Activated naive CD4-positive, alpha-beta T cell treated with Interleukin-2 at 50 U/mL for 16 hours (primary cell): ENCODE measurements around the gene ZNF195.
"Not testable (repeated sequence)": the region's sequence is repeated elsewhere in the genome, so short reads cannot be mapped to it uniquely, and the experiment has no call there.

Source experiments
- DNase-seq: peaks from one replicate; pipeline ENCODE4 v3.0.0-alpha.2; 2020

Gene ZNF195

DNA sequence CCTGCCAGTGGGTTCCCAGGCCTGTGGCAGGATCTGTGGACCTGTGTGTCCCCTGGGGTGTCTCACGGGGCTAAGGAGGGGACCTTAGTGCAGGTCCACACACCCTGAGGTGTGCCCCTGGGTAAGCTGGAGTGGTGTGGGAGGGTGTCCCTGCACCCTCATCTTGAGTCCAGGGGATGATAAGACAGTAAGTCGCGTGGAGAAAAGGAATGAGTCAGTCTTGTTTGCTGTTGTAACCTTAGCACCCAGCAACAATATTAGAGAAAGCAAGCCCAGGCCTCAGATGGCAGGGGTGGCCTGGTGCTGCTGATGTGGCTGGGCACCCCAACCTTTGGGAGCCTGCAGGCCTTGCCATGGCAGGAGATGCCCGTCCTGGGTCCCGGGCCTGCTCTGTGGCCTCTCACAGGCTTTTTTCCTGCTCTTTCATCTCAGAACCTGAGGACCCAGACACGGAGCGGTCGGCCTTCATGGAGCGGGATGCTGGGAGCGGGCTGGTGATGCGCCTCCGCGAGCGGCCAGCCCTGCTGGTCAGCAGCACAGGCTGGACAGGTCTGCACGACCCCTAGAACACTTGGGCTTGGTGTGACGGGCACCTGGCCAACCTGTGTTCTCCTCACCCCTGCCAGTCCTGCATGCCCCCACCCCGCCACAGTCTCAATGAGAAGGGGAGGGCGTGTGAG, 23.4 kb upstream of the ZNF195 start:
- DNase-seq: not testable (repeated sequence)

DNA sequence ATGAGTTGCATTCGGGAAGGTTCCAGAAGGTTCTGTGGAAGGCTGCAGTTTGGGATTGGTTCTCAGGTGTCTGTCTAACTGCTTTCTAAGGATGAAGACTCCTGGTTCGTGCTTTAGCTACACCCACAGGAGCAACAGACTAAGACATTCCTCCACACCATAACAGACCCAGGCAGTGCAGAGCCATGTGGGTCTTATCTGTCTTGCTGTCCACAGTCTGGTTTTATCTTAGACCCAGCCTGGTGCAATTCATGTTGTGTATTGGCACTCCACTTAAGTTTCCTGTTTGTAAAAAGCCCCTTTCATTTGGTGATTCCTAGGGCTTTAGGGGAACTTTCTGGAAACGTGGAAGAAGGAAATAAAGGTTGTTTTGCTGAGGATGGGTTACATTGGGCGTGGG, 22.1 kb upstream of the ZNF195 start:
- not testable (repeated sequence) for DNase-seq

DNA sequence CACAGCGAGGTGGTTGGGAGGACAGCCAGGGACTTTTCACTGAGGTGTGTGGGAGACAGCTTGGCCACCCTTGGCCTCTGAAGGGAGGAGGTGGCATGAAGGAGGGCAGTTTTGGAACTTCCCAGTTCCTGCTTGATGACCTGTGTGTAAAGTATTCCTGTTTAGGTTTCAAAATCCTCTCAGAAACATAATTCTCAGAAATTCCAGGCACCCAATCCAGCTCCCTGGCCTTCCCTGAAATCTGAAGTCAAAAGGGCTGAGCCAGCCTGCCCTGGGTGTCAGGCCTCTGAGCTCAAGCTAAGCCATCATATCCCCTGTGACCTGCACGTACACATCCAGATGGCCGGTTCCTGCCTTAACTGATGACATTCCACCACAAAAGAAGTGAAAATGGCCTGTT, 19.6 kb upstream of the ZNF195 start:
- not testable (repeated sequence) for DNase-seq

DNA sequence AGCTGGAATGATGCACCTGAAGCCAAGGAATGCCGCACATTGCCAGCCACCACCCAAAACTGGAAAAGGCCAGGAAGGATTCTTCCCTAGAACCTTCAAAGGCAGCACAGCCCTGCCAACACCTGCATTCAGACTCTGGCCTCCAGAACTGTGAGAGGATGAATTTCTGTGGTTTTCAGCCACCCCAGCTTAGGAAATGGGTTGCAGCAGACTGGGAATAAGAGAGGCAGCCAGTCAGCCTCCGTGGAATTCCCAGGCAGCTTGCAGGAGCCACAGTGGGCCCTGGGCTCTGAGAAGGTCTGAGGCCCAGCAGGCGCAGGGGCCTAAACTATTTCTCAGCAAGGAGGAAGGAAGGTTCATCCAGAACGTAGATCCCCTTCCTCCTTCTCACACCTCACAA, 19.2 kb upstream of the ZNF195 start:
- DNase-seq: not testable (repeated sequence)

DNA sequence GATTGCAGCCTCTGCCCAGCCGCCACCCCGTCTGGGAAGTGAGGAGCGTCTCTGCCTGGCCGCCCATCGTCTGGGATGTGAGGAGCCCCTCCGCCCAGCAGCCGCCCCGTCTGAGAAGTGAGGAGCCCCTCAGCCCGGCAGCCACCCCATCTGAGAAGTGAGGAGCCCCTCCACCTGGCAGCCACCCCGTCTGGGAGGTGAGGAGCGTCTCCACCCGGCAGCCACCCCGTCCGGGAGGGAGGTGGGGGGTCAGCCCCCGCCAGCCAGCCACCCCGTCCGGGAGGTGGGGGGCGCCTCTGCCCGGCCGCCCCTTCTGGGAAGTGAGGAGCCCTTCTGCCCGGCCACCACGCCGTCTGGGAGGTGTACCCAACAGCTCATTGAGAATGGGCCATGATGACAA, 18.3 kb upstream of the ZNF195 start:
- not testable (repeated sequence) for DNase-seq

DNA sequence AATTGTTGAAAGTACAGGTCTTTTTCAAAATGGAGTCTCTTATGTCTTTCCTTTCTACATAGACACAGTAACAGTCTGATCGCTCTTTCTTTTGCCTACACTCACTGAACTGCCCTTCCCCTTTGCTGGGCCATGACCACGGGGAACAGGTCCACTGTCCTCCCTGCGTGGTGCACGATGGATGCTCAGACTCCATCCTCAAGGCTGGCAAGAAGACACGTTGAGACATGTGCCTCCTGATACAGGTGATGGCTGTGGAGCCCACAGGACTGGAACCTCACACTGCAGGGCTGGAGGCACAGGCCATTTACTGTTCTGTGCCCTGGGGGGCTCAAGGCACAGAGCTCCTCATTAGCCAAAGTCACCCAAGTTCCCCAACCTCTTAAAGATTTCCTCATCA, 16.5 kb upstream of the ZNF195 start:
- not testable (repeated sequence) for DNase-seq

DNA sequence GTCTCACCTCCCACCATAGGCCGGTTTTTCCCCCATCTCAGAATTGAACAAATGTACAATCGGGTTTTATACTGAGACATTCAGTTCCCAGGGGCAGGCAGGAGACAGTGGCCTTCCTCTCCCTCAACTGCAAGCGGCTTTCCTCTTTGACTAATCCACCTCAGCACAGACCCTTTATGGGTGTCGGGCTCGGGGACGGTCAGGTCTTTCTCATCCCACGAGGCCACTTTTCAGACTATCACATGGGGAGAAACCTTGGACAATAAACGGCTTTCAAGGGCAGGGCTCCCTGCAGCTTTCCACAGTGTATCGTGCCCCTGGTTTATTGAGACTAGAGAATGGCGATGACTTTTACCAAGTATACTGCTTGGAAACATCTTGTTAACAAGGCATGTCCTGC, 16.0 kb upstream of the ZNF195 start:
- not testable (repeated sequence) for DNase-seq

DNA sequence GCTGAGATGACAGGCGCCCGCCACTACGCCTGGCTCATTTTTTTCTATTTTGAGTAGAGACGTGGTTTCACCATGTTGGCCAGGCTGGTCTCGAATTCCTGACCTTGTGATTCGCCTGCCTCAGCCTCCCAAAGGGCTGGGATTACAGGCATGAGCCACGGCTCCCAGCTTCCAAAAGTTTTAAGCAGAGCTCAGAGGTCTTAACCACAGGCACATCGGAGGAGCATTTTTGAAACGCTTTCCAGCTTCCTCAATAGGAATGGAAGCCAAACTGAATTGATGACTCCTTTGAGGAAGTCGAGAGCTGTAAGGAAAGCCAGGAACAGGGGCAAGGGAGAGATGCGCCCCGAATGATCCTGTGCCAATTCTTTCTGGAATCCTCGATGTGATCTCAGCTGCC, 14.5 kb upstream of the ZNF195 start:
- not testable (repeated sequence) for DNase-seq

DNA sequence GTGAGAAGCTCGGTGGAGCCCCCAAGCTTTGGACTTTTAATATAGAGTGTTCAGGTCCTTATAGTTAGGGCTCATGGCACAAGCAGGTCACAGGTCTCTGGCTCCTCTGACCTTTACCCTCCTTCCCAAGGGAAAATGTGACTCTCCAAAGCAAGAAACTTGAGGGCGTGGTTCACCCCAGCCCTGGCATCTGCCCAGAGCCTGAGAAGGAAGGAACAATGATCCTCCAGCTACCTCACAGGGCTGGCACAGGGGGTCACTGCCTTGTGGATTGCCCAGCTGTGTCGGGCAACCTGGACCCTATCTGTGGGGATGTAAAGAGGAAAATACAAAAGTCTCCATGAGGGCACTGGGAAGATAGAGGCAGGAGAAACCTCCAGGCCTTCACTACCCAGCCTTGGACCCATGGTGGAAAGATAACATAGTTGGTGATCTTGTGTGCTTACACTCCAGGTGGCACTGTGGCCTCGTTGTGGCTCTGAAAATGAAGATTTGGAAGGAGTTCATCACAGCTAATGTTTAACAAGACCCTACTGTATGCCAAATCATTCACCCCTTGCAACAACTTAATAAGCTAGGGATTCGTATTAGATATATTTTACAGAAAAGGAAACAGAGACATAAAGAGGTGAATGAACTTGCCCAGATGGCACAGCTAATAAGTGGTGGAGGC, 3.8 kb upstream of the ZNF195 start:
- no peak for DNase-seq

DNA sequence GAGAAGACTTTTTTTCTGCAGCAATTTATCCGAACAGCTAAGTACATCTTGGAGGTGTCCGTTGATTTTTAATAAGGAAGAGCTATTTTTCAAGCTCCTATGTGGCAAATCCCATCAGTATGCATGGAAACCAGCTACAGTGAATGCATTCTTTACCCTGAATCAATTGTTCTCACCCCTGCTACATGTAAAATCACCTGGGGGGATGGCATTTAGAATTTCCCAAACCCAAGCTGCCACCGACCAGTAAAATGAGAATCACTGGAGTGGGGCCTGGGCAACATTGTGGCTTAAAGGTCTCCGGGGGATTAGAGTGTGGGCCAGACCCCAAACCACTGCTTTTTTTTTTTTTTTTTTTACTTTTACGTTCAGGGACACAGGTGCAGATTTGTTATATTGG, 2.8 kb upstream of the ZNF195 start:
- no peak for DNase-seq

DNA sequence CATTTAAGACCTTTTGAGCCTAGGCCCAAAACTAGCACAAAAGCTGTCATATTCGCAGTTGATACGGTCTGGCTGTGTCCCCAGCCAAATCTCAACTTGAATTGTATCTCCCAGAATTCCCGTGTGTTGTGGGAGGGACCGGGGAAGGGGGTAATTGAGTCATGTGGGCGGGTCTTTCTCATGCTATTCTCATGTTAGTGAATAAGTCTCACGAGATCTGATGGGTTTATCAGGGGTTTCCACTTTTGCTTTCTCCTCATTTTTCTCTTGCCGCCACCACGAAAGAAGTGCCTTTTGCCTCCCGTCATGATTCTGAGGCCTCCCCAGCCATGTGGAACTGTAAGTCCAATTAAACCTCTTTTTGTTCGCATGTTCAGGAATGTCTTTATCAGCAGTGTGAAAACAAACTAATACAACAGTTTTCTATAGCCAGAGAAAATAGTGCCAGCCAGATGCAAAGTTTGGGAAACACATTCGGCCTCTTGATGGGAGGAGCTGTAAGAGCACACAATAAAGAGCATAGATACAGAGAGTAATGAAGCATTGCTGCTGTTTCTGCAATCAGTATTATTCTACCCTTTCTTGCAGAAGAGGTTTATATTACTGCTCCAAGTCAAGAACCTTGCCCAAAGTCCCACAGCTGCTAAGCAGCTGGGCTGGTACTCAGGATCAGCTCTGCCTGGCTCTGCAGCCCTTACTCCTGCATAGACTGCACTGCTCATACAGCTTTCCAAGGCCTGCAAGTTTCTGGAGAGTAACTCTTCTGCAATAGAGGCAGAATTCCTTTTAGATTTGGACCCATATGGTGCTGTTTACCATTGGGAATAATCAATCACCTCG, 2.0 kb upstream of the ZNF195 start:
- no peak for DNase-seq

DNA sequence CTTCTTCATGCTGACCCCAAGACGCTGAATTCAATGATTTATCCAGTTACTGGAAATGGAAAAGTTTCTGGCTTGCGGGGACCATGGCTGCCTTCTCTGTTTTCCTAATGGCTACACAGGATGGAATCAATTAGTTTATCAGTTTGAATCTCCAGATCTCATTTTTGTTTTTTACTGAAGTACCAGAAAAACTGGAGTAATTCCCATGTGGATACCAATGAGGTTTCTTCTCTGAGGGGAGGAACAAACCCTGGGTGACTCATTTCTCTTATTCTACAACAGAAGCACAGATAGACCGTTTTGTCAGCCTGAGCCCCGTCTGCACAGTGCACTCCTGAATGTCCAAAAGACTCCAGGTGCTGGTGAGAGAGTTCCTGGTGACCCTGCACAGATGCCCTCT, 3.4 kb downstream of the ZNF195 start:
- no peak for DNase-seq

DNA sequence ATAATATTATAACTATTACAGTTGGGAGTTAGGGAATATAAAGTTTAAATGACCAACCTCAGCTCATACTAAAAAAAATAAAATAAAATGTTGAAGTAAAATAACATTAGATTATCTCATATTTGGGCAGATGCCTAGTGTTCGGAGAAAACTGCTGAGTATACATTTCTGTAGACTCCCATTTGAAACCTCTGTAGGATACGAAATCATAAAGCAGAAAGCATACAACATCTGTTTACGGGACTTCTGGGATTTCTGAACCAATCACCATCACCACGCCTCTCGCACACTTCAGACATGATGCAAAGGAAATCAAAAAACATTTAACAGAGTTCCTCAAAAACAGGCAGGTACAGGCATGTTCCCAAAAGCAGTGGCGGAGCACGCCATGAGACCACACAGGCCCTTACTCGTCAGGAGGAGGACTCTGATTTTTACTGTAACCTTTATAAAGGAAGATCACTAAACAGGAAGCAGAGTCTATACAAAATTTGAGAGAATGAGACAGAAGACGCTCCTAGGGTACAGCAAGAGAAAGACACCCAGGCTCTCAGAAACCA, 8.6 kb downstream of the ZNF195 start:
- DNase-seq: no peak

DNA sequence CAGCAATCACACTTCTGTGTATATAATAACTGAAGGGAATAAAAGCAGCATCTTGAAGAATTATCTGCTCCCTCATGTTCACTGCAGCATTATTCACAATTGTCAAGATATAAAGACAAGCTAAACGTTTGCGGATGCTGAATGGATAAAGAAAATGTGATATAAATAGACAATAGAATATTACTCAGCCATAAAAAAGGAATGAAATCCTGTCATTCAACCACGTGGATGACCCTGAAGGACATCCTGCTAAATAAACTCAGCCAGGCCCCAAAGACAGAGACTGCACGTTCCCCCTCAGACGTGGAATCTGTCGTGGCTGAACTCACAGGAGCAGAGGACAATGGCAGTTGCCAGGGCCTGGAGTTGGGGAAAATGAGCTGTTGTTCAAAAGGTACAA, 9.6 kb downstream of the ZNF195 start:
- DNase-seq: no peak

DNA sequence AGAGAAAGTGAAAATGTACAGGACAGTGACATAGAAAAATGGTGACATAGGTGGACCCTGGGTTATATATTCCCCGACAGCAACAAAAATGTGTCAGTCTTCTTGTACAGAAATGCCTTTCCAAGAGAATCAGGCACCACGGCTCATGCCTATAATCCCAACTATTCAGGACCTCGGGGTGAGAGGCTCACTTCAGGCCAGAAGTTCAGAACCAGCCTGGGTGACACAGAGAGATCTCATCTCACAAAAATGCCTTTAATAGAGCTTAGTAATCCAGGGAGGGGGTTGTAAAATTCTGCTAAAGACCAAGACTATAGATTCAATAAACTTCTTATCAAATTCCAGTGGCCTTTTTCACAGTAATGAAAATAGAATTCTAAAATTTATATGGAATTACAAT, 10.7 kb downstream of the ZNF195 start:
- no peak for DNase-seq

DNA sequence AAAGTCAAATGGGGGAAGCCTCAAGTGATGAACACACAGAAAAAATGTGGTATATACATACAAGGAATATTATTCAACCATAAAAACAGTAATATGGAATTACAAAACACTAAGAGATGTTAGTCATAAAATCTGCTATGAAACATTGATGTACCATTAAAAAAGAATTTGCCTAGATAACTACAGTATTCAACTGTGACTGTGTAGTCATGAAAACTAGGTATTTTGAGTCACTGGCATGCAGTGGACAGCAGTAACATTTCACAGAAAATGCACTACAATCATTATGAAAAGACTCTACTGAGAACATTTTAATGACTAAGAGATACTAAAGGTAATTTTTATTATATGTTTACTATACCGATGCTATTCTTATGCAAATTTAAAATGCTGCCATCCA, 11.7 kb downstream of the ZNF195 start:
- DNase-seq: no peak

DNA sequence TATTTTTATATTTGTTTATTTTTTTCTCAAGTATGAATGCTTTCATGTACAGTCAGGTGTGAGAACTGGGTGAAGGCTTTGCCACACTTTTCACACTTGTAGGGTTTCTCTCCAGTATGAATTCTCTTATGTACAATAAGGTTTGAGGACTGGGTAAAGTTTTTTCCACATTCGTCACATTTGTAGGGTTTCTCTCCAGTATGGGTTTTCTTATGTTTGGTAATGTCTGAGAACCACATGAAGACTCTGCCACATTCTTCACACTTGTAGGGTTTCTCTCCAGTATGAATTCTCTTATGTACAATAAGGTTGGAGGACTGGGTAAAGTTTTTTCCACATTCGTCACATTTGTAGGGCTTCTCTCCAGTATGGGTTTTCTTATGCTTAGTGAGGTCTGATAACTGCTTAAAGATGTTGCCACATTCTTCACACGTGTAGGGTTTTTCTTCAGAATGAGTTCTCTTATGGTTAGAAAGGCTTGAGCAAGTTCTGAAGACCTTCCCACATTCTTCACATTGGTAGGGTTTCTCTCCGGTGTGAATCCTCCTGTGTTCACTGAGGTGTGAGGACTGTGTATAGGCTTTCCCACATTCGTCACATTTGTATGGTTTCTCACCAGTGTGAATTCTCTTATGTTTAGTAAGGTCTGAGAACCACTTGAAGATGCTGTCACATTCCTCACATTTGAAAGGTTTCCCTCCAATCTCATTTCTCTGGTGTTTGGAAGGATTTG, 19.7 kb downstream of the ZNF195 start:
- no peak for DNase-seq

DNA sequence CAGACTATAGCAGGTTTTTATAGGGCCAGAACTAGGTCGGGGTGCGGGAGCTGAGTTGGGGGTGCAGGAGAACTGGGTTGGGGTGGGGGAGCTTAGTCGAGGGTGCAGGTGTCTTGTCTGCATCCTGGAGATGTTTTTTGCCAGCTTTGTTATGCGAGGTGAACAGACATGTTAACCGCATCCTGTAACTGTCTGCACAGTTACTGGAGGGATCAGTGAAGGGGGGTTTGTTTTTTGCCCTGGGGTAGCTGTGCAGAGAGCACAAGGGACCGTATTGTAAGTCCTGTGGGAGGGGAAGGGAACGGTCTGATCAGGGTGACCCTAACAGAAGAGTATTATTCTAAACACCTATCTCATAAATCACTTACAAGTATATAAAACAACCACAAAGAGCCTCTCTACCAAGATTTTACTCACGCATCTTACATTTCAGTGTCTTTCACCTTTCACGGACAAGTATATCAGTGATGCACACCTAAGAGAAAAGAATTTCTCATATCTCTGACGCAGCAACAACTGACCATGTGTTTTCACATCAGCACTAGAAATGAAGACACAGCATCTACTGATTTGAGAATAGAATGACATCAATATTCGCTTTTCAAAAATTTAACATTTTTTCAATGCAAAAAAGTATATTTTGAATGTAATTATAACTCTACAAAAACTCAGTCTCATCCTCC, 20.8 kb downstream of the ZNF195 start:
- no peak for DNase-seq

DNA sequence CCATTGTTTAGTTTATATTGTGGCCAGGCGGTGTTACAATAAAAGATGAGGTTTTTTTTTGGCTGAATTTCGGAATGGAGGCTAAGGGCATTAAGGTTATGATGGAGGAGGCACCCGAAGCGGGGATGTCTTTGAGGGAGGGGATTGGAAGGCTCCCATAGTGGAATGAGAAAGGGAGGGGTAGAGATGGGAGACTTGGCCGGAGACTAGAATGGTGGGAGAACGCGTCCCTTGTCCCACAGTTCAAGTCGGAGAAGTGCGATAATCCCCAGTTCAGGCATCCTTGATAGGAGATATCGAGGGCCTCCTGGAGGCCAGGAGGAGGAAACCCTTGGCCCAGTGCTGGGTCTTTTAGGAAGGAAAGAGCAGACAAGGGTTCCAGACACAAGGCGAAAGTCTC, 21.6 kb downstream of the ZNF195 start:
- no peak for DNase-seq

DNA sequence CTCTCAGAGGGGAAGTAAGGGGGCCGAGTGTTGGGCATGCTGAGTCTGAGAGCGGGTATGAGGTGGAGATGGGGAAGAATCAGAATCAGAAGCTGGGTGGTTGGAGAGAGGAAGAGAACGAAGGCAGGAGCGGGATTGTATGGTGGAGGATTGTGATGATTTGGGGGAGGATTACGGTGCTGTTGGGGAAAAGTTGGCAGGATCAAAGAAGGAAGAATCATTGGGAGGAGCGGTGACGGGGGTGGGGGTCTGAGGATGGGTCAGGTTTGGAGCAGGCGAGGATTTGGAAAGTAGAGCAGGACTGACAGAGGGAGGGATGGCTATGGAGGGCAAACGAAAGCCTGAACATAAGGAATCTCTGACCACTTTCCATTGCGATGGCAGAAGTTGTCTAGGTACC, 22.1 kb downstream of the ZNF195 start:
- no peak for DNase-seq

DNA sequence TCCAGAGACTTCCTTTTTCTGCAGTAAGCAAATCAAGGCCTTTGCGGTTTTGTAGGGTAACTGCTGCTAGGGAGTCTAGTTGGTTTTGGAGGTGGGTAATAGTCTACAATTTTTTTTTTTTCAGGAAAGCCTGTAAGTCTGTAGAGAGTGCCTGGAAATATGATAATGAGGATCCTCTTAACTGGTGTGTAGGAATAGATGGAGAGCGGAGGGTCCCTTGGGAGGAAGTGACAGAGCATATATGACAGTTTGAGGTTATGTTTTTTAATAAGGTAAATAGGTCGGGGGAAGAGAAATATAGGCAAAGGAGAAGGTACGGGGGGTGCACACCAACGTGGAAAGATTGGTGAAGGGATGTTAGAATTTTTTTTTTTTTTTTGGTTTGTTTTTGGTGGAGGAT, 25.9 kb downstream of the ZNF195 start:
- DNase-seq: no peak

DNA sequence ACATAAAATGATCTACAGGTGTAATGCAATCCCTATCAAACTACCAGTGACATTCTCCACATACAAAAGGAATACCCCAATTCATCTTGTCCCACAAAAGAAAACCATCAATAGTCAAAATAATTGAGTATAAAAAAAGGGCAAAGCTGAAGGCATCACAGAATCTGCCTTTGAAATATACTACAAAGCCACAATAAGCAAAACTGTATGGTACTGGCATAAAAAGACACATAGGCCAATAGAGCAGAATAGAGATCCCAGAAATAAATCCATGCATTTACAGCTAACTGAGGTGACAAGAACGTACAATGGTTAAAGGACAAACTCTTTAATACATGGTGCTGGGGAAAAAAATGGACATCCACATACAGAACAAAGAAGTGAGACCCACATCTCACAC, 31.8 kb downstream of the ZNF195 start:
- DNase-seq: no peak
